Tibial nerve (tissue), 4 donors: ENCODE measurements around the gene SMLR1.

ENCODE experiments used
- EP300 ChIP-seq, 2 donors: sonication (generic); formaldehyde crosslinking; IDR thresholded peaks; one replicate each; pipeline ENCODE4 v1.6.1; 2017; ENCODE audit warnings: antibody characterized with exemption in 2 of 2, mild to moderate bottlenecking in 1 of 2
- POLR2A ChIP-seq, 2 donors: fragments of 450-650 bp; IDR thresholded peaks; one replicate each; pipeline ENCODE4 v1.6.1; 2017; ENCODE audit warnings: antibody characterized with exemption in 2 of 2, mild to moderate bottlenecking in 2 of 2, moderate library complexity in 2 of 2
- TF ChIP-seq, protein P1 (sequence below), 5 experiments: fragments of 200-600 bp in 3 of 5; fragments of 450-650 bp in 2 of 5; sonication (generic) in 3 of 5; IDR thresholded peaks; one replicate each; pipeline ENCODE4 v1.5.1; 2016 to 2019; ENCODE audit warnings: antibody characterized with exemption in 5 of 5, mild to moderate bottlenecking in 3 of 5, moderate library complexity in 2 of 5

DNA sequence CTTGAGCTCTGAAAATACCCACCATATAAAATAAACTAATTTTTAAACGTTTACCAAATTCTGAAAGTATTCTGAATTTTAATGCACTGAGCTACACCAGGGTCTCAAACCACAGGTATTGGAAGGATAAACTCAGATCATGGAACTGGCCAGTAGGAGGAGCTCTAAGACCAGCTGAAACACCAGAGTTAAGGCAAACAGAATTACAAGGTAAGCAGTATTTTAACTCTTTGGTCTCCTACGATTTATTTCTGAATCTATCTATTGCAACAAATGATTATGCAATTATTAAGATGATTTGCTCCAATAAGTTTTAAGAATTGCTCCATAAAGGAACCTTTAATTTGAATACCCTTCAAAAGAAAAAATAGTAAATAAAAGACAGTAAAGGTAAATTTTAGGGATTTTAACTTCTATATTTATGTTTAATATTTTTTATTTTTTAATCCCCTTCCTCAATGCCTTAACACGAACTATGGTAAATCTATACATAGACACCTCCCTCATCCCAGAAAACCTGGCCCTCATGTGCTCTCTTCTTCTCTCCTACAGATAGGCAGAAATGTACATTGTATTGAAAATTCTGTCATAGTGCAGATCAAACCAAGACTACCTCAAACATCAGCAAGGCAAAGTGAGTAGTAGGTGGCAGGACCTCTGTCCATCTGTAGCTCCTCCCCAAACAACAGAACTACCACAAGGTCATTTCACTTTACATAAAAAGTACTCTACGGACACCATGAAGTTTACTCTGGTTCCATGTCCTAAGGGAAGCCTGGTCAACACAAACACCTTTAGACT is 58.4 kb downstream of the SMLR1 start:
- TF ChIP-seq, protein P1, sequence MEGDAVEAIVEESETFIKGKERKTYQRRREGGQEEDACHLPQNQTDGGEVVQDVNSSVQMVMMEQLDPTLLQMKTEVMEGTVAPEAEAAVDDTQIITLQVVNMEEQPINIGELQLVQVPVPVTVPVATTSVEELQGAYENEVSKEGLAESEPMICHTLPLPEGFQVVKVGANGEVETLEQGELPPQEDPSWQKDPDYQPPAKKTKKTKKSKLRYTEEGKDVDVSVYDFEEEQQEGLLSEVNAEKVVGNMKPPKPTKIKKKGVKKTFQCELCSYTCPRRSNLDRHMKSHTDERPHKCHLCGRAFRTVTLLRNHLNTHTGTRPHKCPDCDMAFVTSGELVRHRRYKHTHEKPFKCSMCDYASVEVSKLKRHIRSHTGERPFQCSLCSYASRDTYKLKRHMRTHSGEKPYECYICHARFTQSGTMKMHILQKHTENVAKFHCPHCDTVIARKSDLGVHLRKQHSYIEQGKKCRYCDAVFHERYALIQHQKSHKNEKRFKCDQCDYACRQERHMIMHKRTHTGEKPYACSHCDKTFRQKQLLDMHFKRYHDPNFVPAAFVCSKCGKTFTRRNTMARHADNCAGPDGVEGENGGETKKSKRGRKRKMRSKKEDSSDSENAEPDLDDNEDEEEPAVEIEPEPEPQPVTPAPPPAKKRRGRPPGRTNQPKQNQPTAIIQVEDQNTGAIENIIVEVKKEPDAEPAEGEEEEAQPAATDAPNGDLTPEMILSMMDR (IDR thresholded peaks at IDR 0.05), result peak; percentile 73 to 94 (median 86)
- TF ChIP-seq POLR2A (IDR thresholded peaks at IDR 0.05) (no peak), EP300 (IDR thresholded peaks at IDR 0.05) (peak in 1 of 2 donors; percentile 56)
